Osteocyte (in vitro differentiated cells): Measurements from ENCODE around the gene CHAC1. TPM values are rescaled to one million over a fixed set of nuclear protein-coding genes. Genes with fewer than 3 reads are reported as not detected.

ENCODE experiments used
- DNase-seq: peaks from one replicate; pipeline ENCODE4 v3.0.0; 2021; ENCODE audit warnings: mixed read lengths; ENCODE audit not compliant: unreplicated experiment; ENCODE audit errors: extremely low spot score
- H3K27ac Mint-ChIP-seq: one replicate; pipeline ENCODE4 v1.8.0; 2021; ENCODE audit warnings: mild to moderate bottlenecking, mixed read lengths; ENCODE audit not compliant: unreplicated experiment
- H3K27me3 Mint-ChIP-seq: one replicate; pipeline ENCODE4 v1.8.0; 2021; ENCODE audit warnings: mixed read lengths; ENCODE audit not compliant: unreplicated experiment
- H3K36me3 Mint-ChIP-seq: one replicate; pipeline ENCODE4 v1.8.0; 2021; ENCODE audit warnings: mixed read lengths; ENCODE audit not compliant: unreplicated experiment
- H3K4me1 Mint-ChIP-seq: one replicate; pipeline ENCODE4 v1.8.0; 2021; ENCODE audit warnings: mixed read lengths; ENCODE audit not compliant: unreplicated experiment
- H3K4me3 Mint-ChIP-seq: one replicate; pipeline ENCODE4 v1.8.0; 2021; ENCODE audit warnings: mild to moderate bottlenecking, moderate library complexity, mixed read lengths; ENCODE audit not compliant: unreplicated experiment
- H3K9me3 Mint-ChIP-seq: one replicate; pipeline ENCODE4 v1.8.0; 2021; ENCODE audit warnings: mixed read lengths; ENCODE audit not compliant: unreplicated experiment
- total RNA-seq: library from RNA; stranded (reverse); gene quantifications from 2 replicates; pipeline ENCODE4 v1.2.1, GENCODE V29; 2021
- TF ChIP-seq, protein P1 (sequence below): fragments of 200-600 bp; sonication (generic); IDR thresholded peaks from 2 replicates; pipeline ENCODE4 v1.5.0; 2021; ENCODE audit warnings: antibody characterized with exemption, mild to moderate bottlenecking, moderate library complexity

Gene CHAC1
- total RNA-seq, 1 donor from 2014 or later: 33.3 TPM

DNA sequence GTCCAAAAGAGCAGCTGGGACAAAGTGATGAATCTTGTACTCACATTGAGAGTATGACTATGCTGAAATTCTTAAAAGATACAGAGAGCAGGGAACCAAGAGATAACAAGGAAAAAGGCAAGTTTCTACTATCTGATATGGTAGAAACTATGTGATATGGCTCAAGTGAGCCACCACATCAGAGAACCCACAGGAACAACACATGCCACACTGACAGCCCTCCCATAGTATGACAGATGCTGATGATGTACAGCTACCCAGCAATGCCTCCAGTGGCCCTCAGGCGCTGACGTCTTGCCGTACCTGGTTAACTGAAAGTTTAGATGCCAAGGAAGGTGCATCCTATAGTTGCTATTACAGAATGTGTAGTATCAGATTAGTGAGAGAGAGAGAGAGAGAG, 42.4 kb downstream of the CHAC1 start:
- TF ChIP-seq, protein P1, sequence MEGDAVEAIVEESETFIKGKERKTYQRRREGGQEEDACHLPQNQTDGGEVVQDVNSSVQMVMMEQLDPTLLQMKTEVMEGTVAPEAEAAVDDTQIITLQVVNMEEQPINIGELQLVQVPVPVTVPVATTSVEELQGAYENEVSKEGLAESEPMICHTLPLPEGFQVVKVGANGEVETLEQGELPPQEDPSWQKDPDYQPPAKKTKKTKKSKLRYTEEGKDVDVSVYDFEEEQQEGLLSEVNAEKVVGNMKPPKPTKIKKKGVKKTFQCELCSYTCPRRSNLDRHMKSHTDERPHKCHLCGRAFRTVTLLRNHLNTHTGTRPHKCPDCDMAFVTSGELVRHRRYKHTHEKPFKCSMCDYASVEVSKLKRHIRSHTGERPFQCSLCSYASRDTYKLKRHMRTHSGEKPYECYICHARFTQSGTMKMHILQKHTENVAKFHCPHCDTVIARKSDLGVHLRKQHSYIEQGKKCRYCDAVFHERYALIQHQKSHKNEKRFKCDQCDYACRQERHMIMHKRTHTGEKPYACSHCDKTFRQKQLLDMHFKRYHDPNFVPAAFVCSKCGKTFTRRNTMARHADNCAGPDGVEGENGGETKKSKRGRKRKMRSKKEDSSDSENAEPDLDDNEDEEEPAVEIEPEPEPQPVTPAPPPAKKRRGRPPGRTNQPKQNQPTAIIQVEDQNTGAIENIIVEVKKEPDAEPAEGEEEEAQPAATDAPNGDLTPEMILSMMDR: no peak

DNA sequence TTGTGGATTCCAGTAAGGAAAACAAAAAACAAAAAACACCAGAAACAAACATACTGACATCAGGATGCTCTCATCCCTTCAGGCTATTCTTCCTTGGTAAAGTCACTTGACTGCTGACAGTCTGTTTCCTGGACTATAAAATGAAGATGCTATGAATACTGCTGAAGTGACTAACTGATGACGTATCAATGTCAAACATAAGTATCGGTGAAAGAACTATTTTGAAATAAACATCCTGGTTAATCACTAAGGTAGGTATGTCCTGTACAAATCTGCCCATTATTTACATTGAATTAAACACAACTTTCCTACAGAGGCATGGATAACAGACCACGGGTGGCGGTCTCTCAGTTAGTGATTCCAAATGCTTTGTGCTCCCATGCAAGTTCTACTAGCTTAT, 45.9 kb downstream of the CHAC1 start:
- Mint-ChIP-seq H3K36me3 (peaks cover 13% of the 10 kb centered on the region), H3K9me3 (no peaks in the 10 kb centered on the region), H3K27ac (no peak overlapping the region), H3K4me3 (no peak overlapping the region), H3K27me3 (no peaks in the 10 kb centered on the region), H3K4me1 (peaks cover 2% of the 10 kb centered on the region)
- TF ChIP-seq, protein P1: no peak
- no peak for DNase-seq

More for the DNA sequence above, 42.4 kb downstream of the CHAC1 start:
- peaks cover 29% of the 10 kb centered on the region for H3K36me3 Mint-ChIP-seq
- peaks cover 6% of the 10 kb centered on the region for H3K4me1 Mint-ChIP-seq
- no peak overlapping the region for H3K4me3 Mint-ChIP-seq
- H3K9me3 Mint-ChIP-seq: no peaks in the 10 kb centered on the region
- H3K27ac Mint-ChIP-seq: no peak overlapping the region
- no peak for DNase-seq
- no peaks in the 10 kb centered on the region for H3K27me3 Mint-ChIP-seq

DNA sequence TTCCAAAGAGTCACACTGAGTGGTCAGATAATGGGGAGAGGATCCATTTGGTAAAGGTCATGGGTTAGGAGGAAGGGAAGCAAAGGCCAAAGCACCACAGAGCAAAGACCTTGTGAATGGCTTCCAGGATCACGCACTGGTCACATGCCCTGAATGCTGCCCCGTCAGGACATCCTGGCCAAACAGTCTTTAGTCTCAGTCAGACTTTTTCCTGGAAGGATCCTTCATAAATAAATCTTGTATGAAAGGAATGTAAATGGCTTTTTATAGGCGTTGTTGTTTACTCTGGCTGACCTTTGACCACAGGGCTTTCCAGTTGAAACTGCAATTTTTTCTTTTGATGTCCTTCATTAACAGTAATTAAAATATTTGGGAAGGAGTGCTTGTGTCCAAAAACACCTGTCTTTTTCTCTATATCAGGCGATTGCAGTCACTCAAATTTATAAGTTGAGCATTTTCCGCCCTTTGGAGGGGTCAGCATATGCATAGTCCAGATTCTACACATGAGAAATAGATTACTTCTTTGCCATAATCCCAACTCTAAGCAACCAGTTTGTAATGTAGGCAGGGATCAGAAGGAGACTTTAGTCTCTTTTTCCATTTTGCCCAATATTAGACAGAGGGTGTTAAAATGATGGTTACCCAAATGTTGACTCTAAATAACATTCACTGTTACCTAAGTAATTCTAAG, 48.4 kb downstream of the CHAC1 start:
- H3K36me3 Mint-ChIP-seq: peaks cover 19% of the 10 kb centered on the region
- H3K9me3 Mint-ChIP-seq: no peaks in the 10 kb centered on the region
- TF ChIP-seq, protein P1: no peak
- H3K27me3 Mint-ChIP-seq: no peaks in the 10 kb centered on the region
- no peak overlapping the region for H3K4me3 Mint-ChIP-seq
- H3K27ac Mint-ChIP-seq: peak overlapping the region; percentile 45
- peaks cover 2% of the 10 kb centered on the region for H3K4me1 Mint-ChIP-seq
- DNase-seq: no peak

DNA sequence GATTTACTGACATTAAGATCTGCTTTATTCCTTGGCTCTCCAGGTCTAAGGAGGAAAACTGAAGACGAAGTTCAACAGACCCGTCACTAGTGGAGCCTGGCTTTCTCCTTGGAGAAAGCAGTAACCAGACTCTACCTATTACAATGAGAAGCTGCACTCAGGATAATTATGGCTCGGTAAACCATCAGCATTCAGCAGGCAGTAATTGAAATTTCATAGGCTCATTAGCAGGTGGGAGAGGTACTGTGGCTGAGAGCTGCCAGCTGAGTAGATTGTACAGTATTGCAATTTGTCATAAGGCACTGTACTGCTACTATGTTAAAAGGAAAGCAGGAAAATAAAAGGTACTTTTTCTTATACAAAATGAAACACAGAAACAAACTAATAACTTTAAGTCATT, 51.2 kb downstream of the CHAC1 start:
- TF ChIP-seq, protein P1: no peak
- Mint-ChIP-seq H3K27me3 (no peaks in the 10 kb centered on the region), H3K4me1 (peaks cover 2% of the 10 kb centered on the region), H3K4me3 (no peak overlapping the region), H3K36me3 (peaks cover 21% of the 10 kb centered on the region), H3K9me3 (no peaks in the 10 kb centered on the region), H3K27ac (no peak overlapping the region)
- no peak for DNase-seq

Other genes starting within 250 kb of the CHAC1 start
- gene RMDN3, start 198.2 kb upstream of the CHAC1 start, total RNA-seq: 30.2 and 35.6 TPM in 2 replicates
- gene GCHFR, start 189.4 kb upstream of the CHAC1 start, total RNA-seq: 3.8 and 5.1 TPM in 2 replicates
- gene C15orf62, start 183.5 kb upstream of the CHAC1 start, total RNA-seq: not detected in 2 replicates
- 21.1 and 23.6 TPM in 2 replicates for gene ZFYVE19, start 146.4 kb upstream of the CHAC1 start, total RNA-seq
- 38.1 and 39.8 TPM in 2 replicates for gene DNAJC17, start 146.0 kb upstream of the CHAC1 start, total RNA-seq
- gene PPP1R14D, start 124.8 kb upstream of the CHAC1 start, total RNA-seq: not detected in 2 replicates
- gene SPINT1, start 109.4 kb upstream of the CHAC1 start, total RNA-seq: 5.2 and 5.5 TPM in 2 replicates
- gene RHOV, start 79.2 kb upstream of the CHAC1 start, total RNA-seq: 0.34 and 0.46 TPM in 2 replicates
- gene VPS18, start 59.0 kb upstream of the CHAC1 start, total RNA-seq: 36.7 and 40.5 TPM in 2 replicates
- gene DLL4, start 24.1 kb upstream of the CHAC1 start, total RNA-seq: 0.39 and 0.54 TPM in 2 replicates
- 20.9 and 22.1 TPM in 2 replicates for gene INO80, start 162.8 kb downstream of the CHAC1 start, total RNA-seq